ENCODE measurements around the gene GTPBP10.
"Not testable (repeated sequence)": the region's sequence is repeated elsewhere in the genome, so short reads cannot be mapped to it uniquely, and the experiment has no call there.

The GTPBP10 gene

GRCh38 chr7:90337106-90337505 lies 9.4 kb upstream of the GTPBP10 start:
- no peak overlapping the region for H3K27ac ChIP-seq
- H3K4me3 ChIP-seq (ENCODE audit: low read depth, low read length) = no peak overlapping the region
- no peaks in the 10 kb centered on the region for H3K9me3 ChIP-seq (ENCODE audit: control insufficient read depth, low read length)
- no peaks in the 10 kb centered on the region for H3K79me2 ChIP-seq
- no peak overlapping the region for H3K9ac ChIP-seq
- no peaks in the 10 kb centered on the region for H3K36me3 ChIP-seq (ENCODE audit: control insufficient read depth, insufficient read depth, low read length)
- no peaks in the 10 kb centered on the region for H3K4me1 ChIP-seq
- no peaks in the 10 kb centered on the region for H3K27me3 ChIP-seq (ENCODE audit: control insufficient read depth, insufficient read depth, low read length)
- no peak overlapping the region for H2AFZ ChIP-seq
- H3K4me2 ChIP-seq (ENCODE audit: low read length) = no peak overlapping the region
- no peak for TF ChIP-seq CTCF (IDR thresholded peaks at IDR 0.05)

GRCh38 chr7:90345016-90345415 lies 1.5 kb upstream of the GTPBP10 start:
- Histone ChIP-seq H3K9ac (no peak overlapping the region), H2AFZ (peak overlapping the region; percentile 98), H3K4me3 (ENCODE audit: low read depth, low read length) (no peak overlapping the region), H3K27me3 (ENCODE audit: control insufficient read depth, insufficient read depth, low read length) (no peaks in the 10 kb centered on the region), H3K27ac (peak overlapping the region; percentile 86), H3K4me1 (peaks cover 6% of the 10 kb centered on the region), H3K79me2 (peaks cover 13% of the 10 kb centered on the region), H3K4me2 (ENCODE audit: low read length) (no peak overlapping the region), H3K9me3 (ENCODE audit: control insufficient read depth, low read length) (no peaks in the 10 kb centered on the region), H3K36me3 (ENCODE audit: control insufficient read depth, insufficient read depth, low read length) (no peaks in the 10 kb centered on the region)
- TF ChIP-seq CTCF (IDR thresholded peaks at IDR 0.05) = no peak

GRCh38 chr7:90345595-90346335 lies 751 bp upstream of the GTPBP10 start:
- Histone ChIP-seq H3K9me3 (ENCODE audit: control insufficient read depth, low read length) (no peaks in the 10 kb centered on the region), H3K79me2 (peaks cover 16% of the 10 kb centered on the region), H3K4me2 (ENCODE audit: low read length) (peak overlapping the region; percentile 98), H3K9ac (peak overlapping the region; percentile 79), H3K27me3 (ENCODE audit: control insufficient read depth, insufficient read depth, low read length) (no peaks in the 10 kb centered on the region), H3K4me1 (peaks cover 6% of the 10 kb centered on the region), H3K27ac (peak overlapping the region; percentile 86), H3K4me3 (ENCODE audit: low read depth, low read length) (peak overlapping the region; percentile 99), H2AFZ (peak overlapping the region; percentile 98), H3K36me3 (ENCODE audit: control insufficient read depth, insufficient read depth, low read length) (no peaks in the 10 kb centered on the region)
- TF ChIP-seq CTCF (IDR thresholded peaks at IDR 0.05) = no peak

GRCh38 chr7:90347759-90348158 lies 1.2 kb downstream of the GTPBP10 start:
- no peak overlapping the region for H3K27ac ChIP-seq
- no peak overlapping the region for H3K9ac ChIP-seq
- no peaks in the 10 kb centered on the region for H3K27me3 ChIP-seq (ENCODE audit: control insufficient read depth, insufficient read depth, low read length)
- H3K36me3 ChIP-seq (ENCODE audit: control insufficient read depth, insufficient read depth, low read length) = no peaks in the 10 kb centered on the region
- peak overlapping the region; percentile 98 for H3K4me2 ChIP-seq (ENCODE audit: low read length)
- peaks cover 6% of the 10 kb centered on the region for H3K4me1 ChIP-seq
- peak overlapping the region; percentile 99 for H3K4me3 ChIP-seq (ENCODE audit: low read depth, low read length)
- H3K9me3 ChIP-seq (ENCODE audit: control insufficient read depth, low read length) = no peaks in the 10 kb centered on the region
- TF ChIP-seq CTCF (IDR thresholded peaks at IDR 0.05) = no peak
- no peak overlapping the region for H2AFZ ChIP-seq
- peaks cover 17% of the 10 kb centered on the region for H3K79me2 ChIP-seq

- H3K27ac ChIP-seq = no peak overlapping the region
Measured at GRCh38 chr7:90349305-90349704, 2.8 kb downstream of the GTPBP10 start.

GRCh38 chr7:90350032-90350431 lies 3.5 kb downstream of the GTPBP10 start:
- not testable (repeated sequence) for H3K27me3 ChIP-seq (ENCODE audit: control insufficient read depth, insufficient read depth, low read length); H2AFZ ChIP-seq; H3K4me3 ChIP-seq (ENCODE audit: low read depth, low read length); H3K9me3 ChIP-seq (ENCODE audit: control insufficient read depth, low read length); H3K36me3 ChIP-seq (ENCODE audit: control insufficient read depth, insufficient read depth, low read length); H3K9ac ChIP-seq; H3K4me2 ChIP-seq (ENCODE audit: low read length); H3K4me1 ChIP-seq; H3K27ac ChIP-seq
- peaks cover 17% of the 10 kb centered on the region for H3K79me2 ChIP-seq

More at GRCh38 chr7:90349305-90349704, 2.8 kb downstream of the GTPBP10 start:
- H3K9me3 ChIP-seq (ENCODE audit: control insufficient read depth, low read length) = no peaks in the 10 kb centered on the region
- H3K4me3 ChIP-seq (ENCODE audit: low read depth, low read length) = no peak overlapping the region
- no peak overlapping the region for H2AFZ ChIP-seq
- H3K36me3 ChIP-seq (ENCODE audit: control insufficient read depth, insufficient read depth, low read length) = no peaks in the 10 kb centered on the region
- H3K79me2 ChIP-seq = peaks cover 17% of the 10 kb centered on the region
- H3K4me2 ChIP-seq (ENCODE audit: low read length) = no peak overlapping the region
- H3K4me1 ChIP-seq = peaks cover 6% of the 10 kb centered on the region
- no peak overlapping the region for H3K9ac ChIP-seq
- no peaks in the 10 kb centered on the region for H3K27me3 ChIP-seq (ENCODE audit: control insufficient read depth, insufficient read depth, low read length)
- TF ChIP-seq CTCF (IDR thresholded peaks at IDR 0.05) = no peak
